Spleen (tissue), 11 donors: ENCODE measurements around the gene DVL1. TPM values are rescaled to one million over a fixed set of nuclear protein-coding genes. Genes with fewer than 3 reads are reported as not detected.

Source experiments
- DNase-seq: peaks from one replicate; pipeline ENCODE4 v3.0.0-alpha.2; 2020
- H3K27ac ChIP-seq, 8 donors: fragments of 200-600 bp; sonication (generic) in 7 of 8; 1 replicate in 4 of 8; 2 replicates in 4 of 8; pipeline versions ENCODE4 v1.5.0 to v1.8.0; 2016 to 2021; ENCODE audit warnings: inconsistent platforms in 4 of 8, mild to moderate bottlenecking in 4 of 8, moderate library complexity in 1 of 8
- H3K27me3 ChIP-seq, 7 donors: fragments of 200-600 bp; sonication (generic) in 6 of 7; replicated peaks in 1 of 7; 1 replicate in 4 of 7; 2 replicates in 3 of 7; pipeline versions ENCODE4 v1.5.0 to v1.8.0; 2016 to 2021; ENCODE audit warnings: inconsistent platforms in 3 of 7, mild to moderate bottlenecking in 1 of 7
- H3K36me3 ChIP-seq, 6 donors: fragments of 200-600 bp; sonication (generic) in 5 of 6; 1 replicate in 4 of 6; 2 replicates in 2 of 6; pipeline versions ENCODE4 v1.5.0 to v1.8.0; 2016 to 2021; ENCODE audit warnings: inconsistent platforms in 2 of 6
- H3K4me1 ChIP-seq, 6 donors: fragments of 200-600 bp; sonication (generic) in 5 of 6; 1 replicate in 3 of 6; 2 replicates in 3 of 6; pipeline versions ENCODE4 v1.5.0 to v1.8.0; 2016 to 2021; ENCODE audit warnings: inconsistent platforms in 3 of 6
- H3K4me3 ChIP-seq, 8 donors: fragments of 200-600 bp; sonication (generic) in 7 of 8; 1 replicate in 4 of 8; 2 replicates in 4 of 8; pipeline versions ENCODE4 v1.5.0 to v1.8.0; 2016 to 2021; ENCODE audit warnings: inconsistent platforms in 4 of 8, mild to moderate bottlenecking in 4 of 8, moderate library complexity in 2 of 8
- H3K9me3 ChIP-seq, 8 donors: fragments of 200-600 bp; sonication (generic) in 7 of 8; 1 replicate in 4 of 8; 2 replicates in 4 of 8; pipeline versions ENCODE4 v1.5.0 to v1.8.0; 2016 to 2021; ENCODE audit warnings: inconsistent platforms in 4 of 8
- POLR2A ChIP-seq, 3 donors: fragments of 450-650 bp; IDR thresholded peaks; one replicate each; pipeline ENCODE4 v1.5.1; 2017; ENCODE audit warnings: antibody characterized with exemption in 3 of 3, mild to moderate bottlenecking in 1 of 3
- POLR2AphosphoS5 ChIP-seq, 3 donors: sonication (generic); formaldehyde crosslinking; IDR thresholded peaks; one replicate each; pipeline ENCODE4 v1.5.1; 2017; ENCODE audit warnings: antibody characterized with exemption in 3 of 3
- WGBS, 5 donors: extraction: QIAGEN DNeasy Blood & Tissue Kit in 3 of 5; methylation state at CpG; one replicate each; pipeline versions ENCODE4 v1.1.5 to v1.1.7; 2013 to 2018; 5-methylcytosine and 5-hydroxymethylcytosine counted together
- intact Hi-C: fragments of 100-400 bp; cut with DNase I; formaldehyde crosslinking; loops from one replicate; pipeline ENCODE4 v1.15.0; 2023; ENCODE audit warnings: low total_unique reads
- polyA plus RNA-seq, 3 donors: library from polyadenylated mRNA; stranded (reverse); fragments of 200-250 nt; gene quantifications; one replicate each; pipeline ENCODE4 v1.2.1, GENCODE V29; 2013
- total RNA-seq, 7 donors: library from RNA; depleted of rRNA in 3 of 7; stranded (reverse); fragments of >200 nt in 3 of 7; fragmentation: NEBNext Ultra II Directional in 4 of 7; extraction: Animal tissue kit (Norgen Biotek cat#: 25700) in 4 of 7; gene quantifications; one replicate each; pipeline versions ENCODE4 v1.1.0 to v1.2.1, GENCODE V29; 2016 to 2021
- TF ChIP-seq, protein P1 (sequence below), 11 experiments: fragments of 200-600 bp in 7 of 11; fragments of 450-650 bp in 4 of 11; sonication (generic) in 4 of 11; IDR thresholded peaks in 8 of 11; conservative IDR thresholded peaks in 3 of 11; 1 replicate in 7 of 11; 2 replicates in 4 of 11; pipeline versions ENCODE4 v1.4.0 to v1.8.0; 2016 to 2021; ENCODE audit warnings: antibody characterized with exemption in 11 of 11, inconsistent platforms in 4 of 11, mild to moderate bottlenecking in 1 of 11
- donor health status: healthy with polysubstance abuse.
- donor health status: DM: no; HTN: no; CAD: no; lungs with moderate emphysema.
- donor health status: DM: no; HTN: no; CAD: no.
- donor health status: Bipolar disorder and iron deficiency.
- donor health status: healthy.
- donor health status: DM: no; HTN: no; CAD: no.
- donor health status: DM: yes; HTN: yes; CAD: no.

Gene DVL1
- total and polyA plus RNA-seq, 10 donors = 18.1 to 59.1 (median 39.2) TPM

DNA sequence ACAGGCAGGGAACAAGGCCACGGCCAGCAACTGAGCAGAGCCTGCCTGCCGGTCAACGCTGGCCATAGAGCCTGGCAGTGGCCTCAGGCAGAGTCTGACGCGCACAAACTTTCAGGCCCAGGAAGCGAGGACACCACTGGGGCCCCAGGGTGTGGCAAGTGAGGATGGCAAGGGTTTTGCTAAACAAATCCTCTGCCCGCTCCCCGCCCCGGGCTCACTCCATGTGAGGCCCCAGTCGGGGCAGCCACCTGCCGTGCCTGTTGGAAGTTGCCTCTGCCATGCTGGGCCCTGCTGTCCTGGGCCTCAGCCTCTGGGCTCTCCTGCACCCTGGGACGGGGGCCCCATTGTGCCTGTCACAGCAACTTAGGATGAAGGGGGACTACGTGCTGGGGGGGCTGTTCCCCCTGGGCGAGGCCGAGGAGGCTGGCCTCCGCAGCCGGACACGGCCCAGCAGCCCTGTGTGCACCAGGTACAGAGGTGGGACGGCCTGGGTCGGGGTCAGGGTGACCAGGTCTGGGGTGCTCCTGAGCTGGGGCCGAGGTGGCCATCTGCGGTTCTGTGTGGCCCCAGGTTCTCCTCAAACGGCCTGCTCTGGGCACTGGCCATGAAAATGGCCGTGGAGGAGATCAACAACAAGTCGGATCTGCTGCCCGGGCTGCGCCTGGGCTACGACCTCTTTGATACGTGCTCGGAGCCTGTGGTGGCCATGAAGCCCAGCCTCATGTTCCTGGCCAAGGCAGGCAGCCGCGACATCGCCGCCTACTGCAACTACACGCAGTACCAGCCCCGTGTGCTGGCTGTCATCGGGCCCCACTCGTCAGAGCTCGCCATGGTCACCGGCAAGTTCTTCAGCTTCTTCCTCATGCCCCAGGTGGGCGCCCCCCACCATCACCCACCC lies 17.9 kb downstream of the DVL1 start, which contains the start of gene TAS1R3:
Gene TAS1R3 (plus strand): TSS at position 213 of the 898 bp plus-strand sequence. CDS start 66 bp downstream, at position 279.
- TF ChIP-seq, protein P1, sequence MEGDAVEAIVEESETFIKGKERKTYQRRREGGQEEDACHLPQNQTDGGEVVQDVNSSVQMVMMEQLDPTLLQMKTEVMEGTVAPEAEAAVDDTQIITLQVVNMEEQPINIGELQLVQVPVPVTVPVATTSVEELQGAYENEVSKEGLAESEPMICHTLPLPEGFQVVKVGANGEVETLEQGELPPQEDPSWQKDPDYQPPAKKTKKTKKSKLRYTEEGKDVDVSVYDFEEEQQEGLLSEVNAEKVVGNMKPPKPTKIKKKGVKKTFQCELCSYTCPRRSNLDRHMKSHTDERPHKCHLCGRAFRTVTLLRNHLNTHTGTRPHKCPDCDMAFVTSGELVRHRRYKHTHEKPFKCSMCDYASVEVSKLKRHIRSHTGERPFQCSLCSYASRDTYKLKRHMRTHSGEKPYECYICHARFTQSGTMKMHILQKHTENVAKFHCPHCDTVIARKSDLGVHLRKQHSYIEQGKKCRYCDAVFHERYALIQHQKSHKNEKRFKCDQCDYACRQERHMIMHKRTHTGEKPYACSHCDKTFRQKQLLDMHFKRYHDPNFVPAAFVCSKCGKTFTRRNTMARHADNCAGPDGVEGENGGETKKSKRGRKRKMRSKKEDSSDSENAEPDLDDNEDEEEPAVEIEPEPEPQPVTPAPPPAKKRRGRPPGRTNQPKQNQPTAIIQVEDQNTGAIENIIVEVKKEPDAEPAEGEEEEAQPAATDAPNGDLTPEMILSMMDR (IDR thresholded peaks at IDR 0.05 in 8 of 11, conservative IDR thresholded peaks at IDR 0.05 in 3 of 11) = no peak
- peak; percentile 29 to 50 (median 49) for TF ChIP-seq POLR2AphosphoS5 (IDR thresholded peaks at IDR 0.05)
- peak within 1 kb of the TSS in 1 of 8 donors; percentile 34 for H3K4me3 ChIP-seq
- H3K36me3 ChIP-seq = peaks cover 0 to 41% (median 21%) of the 10 kb centered on the region in 6 donors
- no peaks in the 10 kb centered on the region for H3K27me3 ChIP-seq
- whole genome bisulfite sequencing, 5 donors = 78 to 85% (median 81%) methylated on average over 21 to 41 of the region's 41 CpGs
- H3K27ac ChIP-seq = peak within 1 kb of the TSS in 5 of 8 donors; percentile 31 to 79 (median 46)
- intact Hi-C loops = no loop called here
- no peaks in the 10 kb centered on the region for H3K9me3 ChIP-seq
- DNase-seq = no peak
- peaks cover 0 to 72% (median 45%) of the 10 kb centered on the region in 6 donors for H3K4me1 ChIP-seq

DNA sequence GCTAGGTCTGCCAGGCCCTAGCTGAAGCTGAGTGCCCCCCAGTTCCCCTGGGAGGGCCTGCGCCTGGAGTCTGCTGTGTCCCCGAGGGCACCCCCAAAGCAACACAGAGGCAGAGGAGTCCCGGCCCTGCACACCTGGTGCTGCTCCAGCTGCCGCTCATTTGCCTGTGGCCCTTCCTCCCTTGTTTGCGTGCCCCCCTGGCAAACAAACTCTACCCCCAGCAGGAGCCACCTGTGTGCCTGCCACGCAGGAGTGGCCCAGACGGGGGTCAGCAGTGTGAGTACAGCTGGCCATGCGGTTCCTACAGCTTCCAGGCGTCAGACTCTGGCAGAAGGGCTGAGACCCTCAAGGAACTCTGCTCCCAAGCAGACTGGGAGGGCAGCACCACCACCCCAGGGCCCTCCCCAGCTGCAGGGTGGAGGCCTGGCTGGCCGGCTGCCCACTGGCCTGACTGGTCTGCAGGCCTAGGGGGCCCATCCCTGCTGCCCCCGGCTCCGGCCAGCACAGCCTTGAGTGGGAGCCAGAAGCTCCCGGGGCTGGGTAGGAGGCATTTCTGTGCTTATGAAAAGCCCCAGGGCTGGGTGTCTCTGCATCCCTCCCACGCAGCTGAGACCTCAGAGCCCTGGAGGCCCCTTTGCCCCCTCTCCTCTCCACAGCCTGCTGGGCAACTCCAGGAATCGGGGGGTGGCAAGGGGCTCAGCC lies 18.7 kb downstream of the DVL1 start:
- DNase-seq = no peak
- Histone ChIP-seq H3K4me3 (no peak overlapping the region), H3K27ac (peak overlapping the region in 5 of 8 donors; percentile 31 to 79 (median 46)), H3K4me1 (peaks cover 6 to 77% (median 52%) of the 10 kb centered on the region in 6 donors), H3K27me3 (no peaks in the 10 kb centered on the region), H3K9me3 (no peaks in the 10 kb centered on the region), H3K36me3 (peaks cover 0 to 38% (median 21%) of the 10 kb centered on the region in 6 donors)
- intact Hi-C loops = no loop called here
- TF ChIP-seq POLR2A (IDR thresholded peaks at IDR 0.05) (no peak), POLR2AphosphoS5 (IDR thresholded peaks at IDR 0.05) (peak in 2 of 3 donors; percentile 14 to 34)
- TF ChIP-seq, protein P1 (IDR thresholded peaks at IDR 0.05 in 8 of 11, conservative IDR thresholded peaks at IDR 0.05 in 3 of 11) = no peak
- WGBS, 5 donors = 72 to 77% (median 76%) methylated on average over 6 to 15 of the region's 15 CpGs

DNA sequence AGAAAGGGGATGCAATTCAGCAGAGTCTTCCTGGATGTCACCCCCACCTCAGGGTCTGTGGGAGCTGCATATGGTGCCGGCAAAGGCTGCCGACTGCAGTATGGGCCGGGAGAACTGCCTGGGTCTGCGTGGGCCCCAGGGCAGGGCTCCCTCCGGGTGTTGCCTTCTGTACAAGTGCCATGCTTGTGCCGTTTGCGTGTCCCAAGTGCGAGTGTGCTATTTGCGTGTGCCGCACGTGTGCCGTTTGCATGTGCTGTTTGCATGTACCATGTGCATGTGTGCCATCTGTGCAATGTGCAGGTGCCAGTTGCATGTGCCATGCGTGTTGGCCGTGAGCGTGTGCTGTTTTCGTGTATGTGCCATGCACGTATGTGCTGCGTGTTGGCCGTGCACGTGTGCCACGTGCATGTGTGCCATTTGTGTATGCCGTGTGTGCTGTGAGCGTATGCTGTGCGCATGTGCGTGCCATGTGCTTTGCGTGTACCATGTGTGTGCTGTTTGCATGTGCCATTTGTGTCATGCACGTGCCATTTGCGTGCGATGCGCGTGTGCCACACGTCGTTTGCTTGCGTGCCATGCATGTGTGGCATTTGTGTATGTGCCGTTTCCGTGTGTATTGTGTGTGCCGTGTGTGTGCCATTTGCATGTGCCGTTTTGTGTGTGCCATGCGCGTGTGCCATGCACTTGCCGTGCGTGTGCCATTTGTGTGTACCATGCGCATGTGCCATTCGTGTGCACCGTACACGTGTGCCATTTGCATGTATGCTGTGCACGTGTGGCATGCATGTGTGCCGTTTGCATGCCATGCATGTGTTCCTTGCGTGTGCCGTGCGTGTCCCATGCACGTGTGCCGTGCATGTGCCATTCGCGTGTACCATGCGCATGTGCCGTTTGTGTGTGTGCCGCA lies 19.7 kb downstream of the DVL1 start:
- H3K27ac ChIP-seq = peak overlapping the region in 1 of 8 donors; percentile 79
- H3K36me3 ChIP-seq = peaks cover 0 to 36% (median 21%) of the 10 kb centered on the region in 6 donors
- WGBS, 5 donors = 92 to 95% (median 93%) methylated on average over 53 to 58 of the region's 58 CpGs
- TF ChIP-seq POLR2AphosphoS5 (IDR thresholded peaks at IDR 0.05) = peak; percentile 64 to 81 (median 74)
- TF ChIP-seq, protein P1 (IDR thresholded peaks at IDR 0.05 in 8 of 11, conservative IDR thresholded peaks at IDR 0.05 in 3 of 11) = no peak
- DNase-seq = no peak
- H3K4me3 ChIP-seq = no peak overlapping the region
- intact Hi-C loops = no loop called here
- H3K9me3 ChIP-seq = no peaks in the 10 kb centered on the region
- peaks cover 9 to 74% (median 53%) of the 10 kb centered on the region in 6 donors for H3K4me1 ChIP-seq
- no peaks in the 10 kb centered on the region for H3K27me3 ChIP-seq
